Measurements from ENCODE around the gene KPNA6.
"Not testable (repeated sequence)": the region's sequence is repeated elsewhere in the genome, so short reads cannot be mapped to it uniquely, and the experiment has no call there.

Gene KPNA6

GRCh38 chr1:32100359-32100758 is 7.5 kb upstream of the KPNA6 start:
- DNase-seq (ENCODE audit: low read depth in 4 of 4, low spot score in 1 of 4), result no peak

- no peak for DNase-seq (ENCODE audit: low read depth in 4 of 4, low spot score in 1 of 4)
These were observed 6.8 kb upstream of the KPNA6 start for GRCh38 chr1:32100807-32101708.

DNA sequence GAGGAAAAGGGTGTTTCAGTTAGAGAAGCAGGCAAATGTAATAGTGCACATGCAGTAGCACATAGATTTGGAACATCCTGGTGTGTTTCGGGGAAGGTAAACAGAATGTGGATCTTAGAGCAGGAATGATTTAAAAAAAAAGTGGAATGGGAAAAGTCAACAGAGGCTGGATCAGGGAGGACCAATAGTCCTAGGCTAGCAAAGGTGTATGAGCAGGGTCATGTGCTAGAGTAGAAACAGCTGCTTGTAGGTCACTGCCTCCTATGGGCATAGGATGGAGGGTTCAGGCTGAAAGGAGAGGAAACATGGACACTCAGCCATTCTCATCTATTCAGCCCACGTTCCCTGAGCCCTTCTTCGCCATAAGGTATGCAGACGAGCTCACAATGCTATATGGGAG is 3.7 kb upstream of the KPNA6 start:
- no peak for DNase-seq (ENCODE audit: low read depth in 4 of 4, low spot score in 1 of 4)

- DNase-seq (ENCODE audit: low read depth in 4 of 4, low spot score in 1 of 4), result no peak
These were observed 2.5 kb upstream of the KPNA6 start for GRCh38 chr1:32105338-32105737.

DNA sequence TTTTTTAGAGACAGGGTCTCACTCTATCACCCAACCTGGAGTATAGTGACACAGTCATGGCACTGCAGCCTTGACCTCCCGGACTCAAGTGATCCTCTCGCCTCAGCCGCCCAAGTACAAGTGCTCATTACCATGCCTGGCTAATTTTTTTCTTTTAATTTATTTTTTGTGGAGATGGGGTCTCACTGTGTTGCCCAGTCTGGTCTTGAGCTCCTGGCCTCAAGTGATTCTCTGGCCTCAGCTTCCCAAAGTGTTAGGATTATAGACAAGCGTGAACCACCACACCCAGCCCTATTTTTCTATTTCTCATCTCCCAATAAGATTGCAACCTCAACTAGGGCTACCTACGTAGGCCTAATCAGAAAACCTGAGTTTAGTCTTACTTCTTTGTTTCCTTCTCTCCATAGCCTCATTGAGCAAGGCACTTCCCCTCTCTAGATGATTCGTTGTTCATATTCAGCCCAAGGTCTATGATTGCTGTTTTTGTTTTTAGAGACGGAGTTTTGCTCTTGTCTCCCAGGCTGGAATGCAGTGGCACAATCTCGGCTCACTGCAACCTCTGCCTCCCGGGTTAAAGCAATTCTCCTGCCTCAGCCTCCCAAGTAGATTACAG is 1.1 kb upstream of the KPNA6 start:
- DNase-seq (ENCODE audit: low read depth in 4 of 4, low spot score in 1 of 4), result no peak

- DNase-seq (ENCODE audit: low read depth in 4 of 4, low spot score in 1 of 4), result no peak
These were observed 3.3 kb downstream of the KPNA6 start for GRCh38 chr1:32111040-32111623.

DNA sequence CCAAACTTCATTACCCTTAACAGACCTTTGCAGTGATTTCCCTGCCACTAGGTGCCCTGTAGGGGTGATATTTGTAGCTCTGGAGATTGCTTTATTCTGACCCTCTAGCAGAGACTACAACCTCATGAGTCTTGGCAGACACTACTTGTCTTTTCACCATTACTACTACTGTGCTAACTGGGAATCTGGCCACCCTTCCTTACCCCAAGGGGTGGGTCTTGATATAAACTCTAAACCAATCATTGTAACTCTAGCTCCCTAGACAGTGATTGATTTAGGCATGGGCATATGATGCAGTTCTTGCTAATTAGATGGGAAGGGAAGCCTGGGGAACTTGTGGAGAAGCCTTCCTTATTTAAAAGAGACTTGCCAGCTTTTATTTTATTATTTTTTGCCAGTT is 3.9 kb downstream of the KPNA6 start:
- no peak for DNase-seq (ENCODE audit: low read depth in 4 of 4, low spot score in 1 of 4)

DNA sequence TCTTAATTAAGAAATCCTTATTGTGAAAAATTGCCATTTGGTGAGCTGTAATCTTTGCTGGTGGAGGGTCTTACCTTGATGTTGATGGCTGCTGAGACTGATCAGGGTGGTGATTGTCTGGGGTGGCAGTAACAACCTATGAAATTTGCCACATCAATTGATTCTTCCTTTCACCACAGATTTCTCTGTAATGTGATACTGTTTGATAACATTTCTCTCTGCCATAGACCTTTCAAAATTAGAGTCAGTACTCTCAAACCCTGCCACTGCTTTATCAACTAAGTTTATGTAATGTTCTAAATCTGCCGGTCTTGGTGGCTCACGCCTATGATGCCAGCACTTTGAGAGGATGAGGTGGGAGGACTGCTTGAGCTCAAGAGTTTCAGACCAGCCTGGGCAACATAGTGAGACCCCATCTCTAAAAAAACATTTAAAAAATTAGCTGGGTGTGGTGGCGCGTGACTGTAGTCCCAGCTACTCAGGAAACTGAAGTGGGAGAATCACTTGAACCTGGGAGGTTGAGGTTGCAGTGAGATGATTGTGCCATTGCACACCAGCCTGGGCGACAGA is 5.0 kb downstream of the KPNA6 start:
- DNase-seq (ENCODE audit: low read depth in 4 of 4, low spot score in 1 of 4), result no peak

DNA sequence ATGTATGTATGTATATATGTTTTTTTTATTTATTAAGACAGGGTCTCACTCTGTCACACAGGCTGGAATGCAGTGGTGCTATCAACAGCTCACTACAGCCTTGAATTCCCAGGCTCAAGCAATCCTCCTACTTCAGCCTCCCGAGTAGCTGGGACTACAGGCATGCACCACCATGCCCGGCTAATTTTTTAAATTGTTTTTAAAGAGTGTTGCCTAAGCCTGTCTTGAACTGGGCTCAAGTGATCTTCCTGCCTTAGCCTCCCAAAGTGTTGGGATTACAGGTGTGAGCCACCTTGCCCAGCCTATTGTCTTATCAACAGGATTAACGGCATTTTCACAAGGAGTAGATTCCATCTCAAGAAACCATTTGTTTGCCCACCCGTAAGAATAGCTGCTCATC is 5.6 kb downstream of the KPNA6 start:
- DNase-seq (ENCODE audit: low read depth in 4 of 4, low spot score in 1 of 4), result not testable (repeated sequence)

- DNase-seq (ENCODE audit: low read depth in 4 of 4, low spot score in 1 of 4), result no peak
These were observed 6.6 kb downstream of the KPNA6 start for GRCh38 chr1:32114420-32114819.

- DNase-seq (ENCODE audit: low read depth in 4 of 4, low spot score in 1 of 4), result no peak
These were observed 7.6 kb downstream of the KPNA6 start for GRCh38 chr1:32115496-32115895.

- no peak for DNase-seq (ENCODE audit: low read depth in 4 of 4, low spot score in 1 of 4)
These were observed 8.7 kb downstream of the KPNA6 start for GRCh38 chr1:32116531-32116930.

- DNase-seq (ENCODE audit: low read depth in 4 of 4, low spot score in 1 of 4), result no peak
These were observed 14.3 kb downstream of the KPNA6 start for GRCh38 chr1:32122151-32122550.

- DNase-seq (ENCODE audit: low read depth in 4 of 4, low spot score in 1 of 4), result not testable (repeated sequence)
These were observed 15.5 kb downstream of the KPNA6 start for GRCh38 chr1:32123361-32123760.

GRCh38 chr1:32125313-32125712 is 17.5 kb downstream of the KPNA6 start:
- DNase-seq (ENCODE audit: low read depth in 4 of 4, low spot score in 1 of 4), result no peak

DNA sequence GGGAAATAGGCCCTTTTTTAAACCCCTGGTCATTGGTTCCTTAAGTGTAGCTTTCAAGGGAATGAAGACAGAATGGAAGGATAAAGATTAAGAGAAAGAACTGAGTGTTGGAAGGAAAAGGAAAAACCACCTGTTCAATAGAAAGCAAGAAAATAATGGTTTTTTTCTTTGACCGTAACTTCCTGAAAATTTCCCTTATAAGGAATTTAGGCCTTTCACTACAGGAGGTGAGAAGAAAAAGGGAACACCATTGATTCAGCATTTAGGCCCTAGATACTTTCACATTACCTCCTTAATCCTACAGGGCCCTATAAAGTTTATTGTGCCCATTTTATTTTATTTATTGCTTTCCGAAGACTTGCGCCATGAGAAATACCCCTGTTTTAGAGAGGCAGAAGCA is 18.9 kb downstream of the KPNA6 start:
- DNase-seq (ENCODE audit: low read depth in 4 of 4, low spot score in 1 of 4), result no peak

GRCh38 chr1:32127409-32128198 is 19.7 kb downstream of the KPNA6 start:
- DNase-seq (ENCODE audit: low read depth in 4 of 4, low spot score in 1 of 4), result no peak

GRCh38 chr1:32128479-32128878 is 20.6 kb downstream of the KPNA6 start:
- no peak for DNase-seq (ENCODE audit: low read depth in 4 of 4, low spot score in 1 of 4)

DNA sequence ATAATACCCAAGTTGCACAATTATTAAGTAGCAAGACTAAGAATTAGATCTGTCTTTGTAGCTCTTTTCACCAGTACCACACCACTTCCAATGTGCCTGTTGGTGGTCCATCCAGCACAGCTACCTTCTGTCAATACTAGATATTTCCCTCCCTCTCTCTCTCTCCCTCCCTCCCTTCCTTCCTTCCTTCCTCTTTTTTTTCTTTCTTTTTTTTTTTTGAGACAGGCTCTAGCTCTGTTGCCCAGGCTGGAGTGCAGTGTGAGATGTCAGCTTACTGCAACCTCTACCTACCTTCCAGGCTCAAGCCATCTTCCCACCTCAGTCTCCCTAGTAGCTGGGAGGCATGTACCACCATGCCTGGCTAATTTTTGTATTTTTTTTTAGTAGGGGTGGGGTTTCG is 21.1 kb downstream of the KPNA6 start:
- no peak for DNase-seq (ENCODE audit: low read depth in 4 of 4, low spot score in 1 of 4)

- DNase-seq (ENCODE audit: low read depth in 4 of 4, low spot score in 1 of 4), result not testable (repeated sequence)
These were observed 26.1 kb downstream of the KPNA6 start for GRCh38 chr1:32133950-32134280.

DNA sequence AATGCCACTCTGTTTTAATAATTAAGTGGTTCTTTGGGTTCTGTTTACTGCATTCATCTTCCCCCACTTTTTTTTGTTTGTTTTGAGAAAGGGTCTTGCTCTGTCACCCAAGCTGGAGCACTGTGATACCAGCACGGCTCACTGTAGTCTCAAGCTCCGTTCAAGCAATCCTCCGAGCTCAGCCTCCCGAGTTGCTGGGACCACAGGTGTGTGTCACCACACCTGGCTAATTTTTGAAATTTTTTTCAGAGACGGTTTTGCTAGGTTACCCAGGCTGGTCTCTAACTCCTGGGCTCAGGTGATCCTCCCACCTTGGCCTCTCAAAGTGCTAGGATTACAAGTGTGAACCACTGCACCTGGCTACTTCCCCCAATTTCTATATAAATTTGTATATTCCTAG is 29.3 kb downstream of the KPNA6 start:
- no peak for DNase-seq (ENCODE audit: low read depth in 4 of 4, low spot score in 1 of 4)
